Gastroesophageal sphincter (tissue), 3 donors: ENCODE measurements around the gene KCTD17.

Experiments
- CTCF ChIP-seq, 4 experiments: fragments of 200-600 bp in 2 of 4; fragments of 450-650 bp in 2 of 4; sonication (generic) in 1 of 4; IDR thresholded peaks; one replicate each; pipeline ENCODE4 v1.5.1; 2017 to 2019; ENCODE audit warnings: antibody characterized with exemption in 4 of 4, mild to moderate bottlenecking in 2 of 4, moderate library complexity in 2 of 4
- POLR2A ChIP-seq, 2 donors: fragments of 450-650 bp; IDR thresholded peaks; one replicate each; pipeline ENCODE4 v1.6.1; 2017; ENCODE audit warnings: antibody characterized with exemption in 2 of 2, mild to moderate bottlenecking in 2 of 2, moderate library complexity in 1 of 2

GRCh38 chr22:37088750-37089408, 37.3 kb downstream of the KCTD17 start:
- no peak for TF ChIP-seq POLR2A (IDR thresholded peaks at IDR 0.05)
- no peak for TF ChIP-seq CTCF (IDR thresholded peaks at IDR 0.05)
